ENCODE measurements around the gene ROBO2.

Gene ROBO2

GRCh38 chr3:77256584-77257503, 216.9 kb downstream of the ROBO2 start:
- DNase-seq (ENCODE audit: low spot score): no peak

DNA sequence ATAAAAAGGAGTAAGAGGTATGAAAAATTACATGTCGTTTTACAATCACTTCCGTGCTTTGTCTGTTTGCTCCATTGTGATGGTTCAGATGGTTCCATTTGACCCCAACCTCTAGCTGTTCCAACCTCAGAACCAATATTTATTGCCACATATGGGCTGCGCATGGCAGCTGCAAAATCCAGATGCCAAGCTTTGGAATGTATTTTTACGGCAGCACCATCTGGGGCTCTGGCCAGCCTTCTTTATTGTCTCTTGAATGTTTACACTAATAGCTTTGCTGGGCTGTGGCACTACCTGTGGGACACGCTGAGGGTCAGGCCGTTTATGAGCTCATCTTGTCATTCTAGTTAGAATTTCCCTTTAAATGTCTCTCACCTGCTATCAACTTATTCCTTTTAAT, 219.8 kb downstream of the ROBO2 start:
- no peak for DNase-seq (ENCODE audit: low spot score)

DNA sequence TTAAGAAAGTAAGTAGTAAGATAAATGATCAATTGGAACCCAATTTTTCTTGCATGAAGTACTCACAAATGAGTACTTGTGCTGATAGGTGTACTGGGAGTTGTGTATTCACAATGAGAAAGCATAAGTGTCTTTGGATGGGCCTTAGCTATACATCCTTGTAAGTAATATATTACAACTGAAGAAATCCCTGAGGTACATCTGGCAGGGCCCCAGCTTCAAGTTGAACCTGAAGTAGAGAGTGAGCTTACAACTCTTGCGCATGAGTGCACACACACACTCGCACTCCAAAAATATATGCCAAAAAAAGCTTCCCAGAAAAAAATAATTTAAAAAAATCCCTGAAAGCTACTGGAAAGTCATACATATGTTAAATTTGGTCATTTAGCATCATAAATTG, 222.5 kb downstream of the ROBO2 start:
- no peak for DNase-seq (ENCODE audit: low spot score)

- no peak for DNase-seq (ENCODE audit: low spot score)
Observed at GRCh38 chr3:77267589-77267988, 227.7 kb downstream of the ROBO2 start.

- no peak for DNase-seq (ENCODE audit: low spot score)
Observed at GRCh38 chr3:77271306-77271705, 231.4 kb downstream of the ROBO2 start.

DNA sequence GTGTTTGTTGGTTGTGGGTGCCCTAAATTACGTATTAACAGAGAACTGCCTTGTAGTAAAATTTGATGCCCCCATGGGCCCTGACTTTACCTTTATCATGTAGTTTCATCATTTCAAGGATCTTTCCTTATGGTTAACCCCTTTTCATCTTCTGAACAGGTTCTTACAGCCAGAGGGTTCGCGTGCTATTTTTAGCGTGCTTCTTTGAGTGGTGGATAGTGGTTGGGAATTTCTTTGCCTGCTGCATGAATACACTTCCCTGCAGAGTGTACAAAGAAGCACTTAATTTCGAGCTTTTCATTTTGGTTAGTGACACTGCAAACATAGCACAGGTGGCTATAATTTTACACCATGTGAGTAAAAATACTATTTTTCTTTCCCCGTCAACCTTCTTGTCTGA, 231.8 kb downstream of the ROBO2 start:
- DNase-seq (ENCODE audit: low spot score): no peak

GRCh38 chr3:77279276-77279675, 239.4 kb downstream of the ROBO2 start:
- no peak for DNase-seq (ENCODE audit: low spot score)

DNA sequence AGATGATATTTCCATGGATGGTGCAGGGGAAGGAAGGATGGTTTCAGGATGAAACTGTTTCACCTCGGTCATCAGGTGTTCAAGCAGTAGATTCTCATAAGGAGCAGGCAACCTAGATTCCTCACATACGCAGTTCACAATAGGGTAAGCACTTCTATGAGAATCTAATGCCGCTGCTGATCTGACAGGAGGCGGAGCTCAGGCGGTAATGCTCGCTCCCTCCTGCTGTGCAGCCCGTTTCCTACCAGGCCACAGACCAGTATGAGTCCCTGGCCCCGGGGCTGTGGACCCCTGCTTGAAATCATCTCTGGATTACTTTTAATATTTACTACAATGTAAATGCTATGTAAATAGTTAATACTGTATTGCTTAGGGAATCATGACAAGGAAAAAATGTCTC, 241.8 kb downstream of the ROBO2 start:
- no peak for DNase-seq (ENCODE audit: low spot score)

DNA sequence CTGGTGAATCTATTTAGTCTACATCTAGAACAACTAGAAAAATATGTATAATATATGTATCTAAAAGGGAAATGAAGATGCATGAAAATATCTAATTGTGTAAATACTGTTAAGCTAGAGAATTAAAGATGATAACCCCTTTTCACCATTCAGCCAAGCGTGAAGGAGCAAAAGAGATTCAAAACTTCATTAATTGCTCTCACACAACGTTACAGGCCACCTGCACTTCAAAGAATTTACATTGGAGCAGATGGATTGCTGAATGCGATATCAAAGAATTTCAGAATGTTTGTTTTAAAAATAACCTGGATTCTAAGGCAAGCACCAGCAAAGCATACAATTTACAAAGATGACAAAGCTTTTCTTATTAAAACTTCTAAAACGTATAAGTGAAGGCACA, 243.2 kb downstream of the ROBO2 start:
- no peak for DNase-seq (ENCODE audit: low spot score)

GRCh38 chr3:77288348-77288747, 248.4 kb downstream of the ROBO2 start:
- DNase-seq (ENCODE audit: low spot score): no peak

DNA sequence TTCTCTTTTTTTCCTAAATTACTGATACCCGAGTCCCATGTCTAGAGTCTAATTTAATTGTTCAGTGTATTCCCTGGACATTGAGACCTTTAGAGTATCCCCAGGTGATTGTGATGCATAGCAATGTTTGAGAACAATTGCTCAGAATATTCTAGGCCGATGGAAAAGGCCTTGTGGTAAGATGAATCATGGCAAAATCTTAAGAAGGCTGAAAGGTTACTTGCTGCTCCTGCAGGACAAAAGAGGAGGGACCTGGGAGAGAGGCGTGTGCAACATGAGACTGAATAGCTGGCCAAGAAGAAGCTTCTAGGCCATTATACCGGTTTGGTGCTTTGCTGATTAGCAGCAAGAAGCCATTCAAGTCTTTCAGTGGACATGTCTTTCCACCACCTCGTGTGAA, 256.6 kb downstream of the ROBO2 start:
- DNase-seq (ENCODE audit: low spot score): no peak

GRCh38 chr3:77298417-77298816, 258.5 kb downstream of the ROBO2 start:
- no peak for DNase-seq (ENCODE audit: low spot score)

DNA sequence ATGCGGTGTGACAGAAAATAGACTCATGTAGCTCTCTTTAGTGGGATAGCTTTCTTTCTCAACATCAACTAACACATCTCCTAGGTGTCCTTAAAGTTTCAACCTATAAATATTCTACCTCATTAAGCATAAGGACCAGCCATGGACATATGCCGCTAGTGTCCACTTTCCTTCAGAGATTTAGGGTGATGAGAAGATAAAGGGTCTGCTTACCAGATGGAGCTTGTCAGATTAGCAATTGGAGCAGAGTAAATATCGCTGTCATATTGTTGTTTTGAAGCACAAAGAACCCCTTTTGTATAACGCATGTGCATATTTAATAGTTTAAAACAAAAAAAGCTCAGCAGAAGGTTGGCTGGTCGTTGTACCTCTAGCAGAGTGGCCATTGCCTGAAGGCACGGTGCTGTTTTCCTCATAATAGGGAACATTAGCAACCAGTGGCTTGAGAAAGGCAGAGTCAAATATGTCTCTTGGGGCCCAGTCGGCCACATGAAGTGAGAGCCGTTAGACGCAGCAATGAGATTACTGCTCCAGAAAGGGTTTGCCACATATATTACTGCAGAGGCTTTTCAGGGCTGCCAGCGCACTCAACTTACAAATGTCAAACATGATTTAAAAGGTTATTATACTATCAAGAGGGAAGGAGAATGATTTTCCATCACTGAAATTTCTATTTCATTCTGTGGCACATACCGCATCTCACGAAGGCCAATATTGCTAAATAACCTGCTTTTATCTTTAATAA, 264.2 kb downstream of the ROBO2 start:
- no peak for DNase-seq (ENCODE audit: low spot score)

DNA sequence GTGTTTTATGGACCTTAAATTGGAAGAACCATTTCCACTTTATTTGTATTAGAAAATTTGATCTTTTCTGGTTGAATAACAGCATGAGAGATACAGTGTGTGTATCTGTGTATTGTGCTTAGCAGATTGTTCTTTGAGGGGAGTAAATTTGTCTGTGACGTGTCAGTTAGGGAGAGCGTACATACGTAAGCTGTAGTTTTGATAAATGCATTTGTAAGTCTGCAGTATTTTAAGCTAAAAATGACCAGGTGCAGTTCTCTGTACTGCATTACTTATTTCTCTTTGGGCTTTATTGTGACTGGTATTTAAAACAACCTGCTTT, 264.8 kb downstream of the ROBO2 start:
- no peak for DNase-seq (ENCODE audit: low spot score)

GRCh38 chr3:77309460-77309859, 269.6 kb downstream of the ROBO2 start:
- DNase-seq (ENCODE audit: low spot score): no peak

DNA sequence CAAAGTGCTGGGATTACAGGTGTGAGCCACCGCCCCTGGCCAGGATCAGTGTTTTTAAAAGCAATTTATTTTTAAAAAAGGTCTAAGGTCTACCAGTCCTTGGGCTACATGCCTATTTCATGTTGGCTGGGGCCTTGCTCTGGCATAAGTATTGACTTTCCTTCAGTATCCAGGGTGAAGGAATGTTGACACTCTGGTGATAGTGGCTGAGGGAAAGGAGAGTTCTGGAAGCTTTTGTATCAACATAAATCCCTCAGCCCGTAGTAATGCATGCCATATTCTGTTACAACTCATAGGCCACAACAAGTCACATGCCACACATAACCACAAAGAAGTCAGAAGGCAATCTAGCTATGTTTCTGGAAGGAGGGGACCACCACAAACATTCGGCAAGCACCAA, 273.9 kb downstream of the ROBO2 start:
- DNase-seq (ENCODE audit: low spot score): no peak

DNA sequence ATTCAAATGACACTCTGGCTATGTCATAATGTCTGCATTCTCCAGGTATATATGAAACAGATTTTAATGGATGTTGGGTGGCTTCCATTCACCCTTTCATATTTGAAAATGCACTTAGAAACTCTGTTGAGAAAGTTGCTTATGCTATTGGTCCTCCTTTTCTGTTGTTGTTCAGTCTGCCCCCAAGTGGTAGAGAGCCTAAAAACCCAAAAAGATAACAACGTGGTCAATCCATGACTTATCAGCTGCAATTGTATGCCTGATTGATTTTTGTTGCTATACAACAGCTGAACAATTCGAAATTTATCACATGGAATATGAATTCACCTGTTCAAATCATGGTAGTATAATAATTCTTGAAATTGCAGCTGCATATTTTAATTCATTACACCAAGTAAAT, 279.8 kb downstream of the ROBO2 start:
- DNase-seq (ENCODE audit: low spot score): no peak

DNA sequence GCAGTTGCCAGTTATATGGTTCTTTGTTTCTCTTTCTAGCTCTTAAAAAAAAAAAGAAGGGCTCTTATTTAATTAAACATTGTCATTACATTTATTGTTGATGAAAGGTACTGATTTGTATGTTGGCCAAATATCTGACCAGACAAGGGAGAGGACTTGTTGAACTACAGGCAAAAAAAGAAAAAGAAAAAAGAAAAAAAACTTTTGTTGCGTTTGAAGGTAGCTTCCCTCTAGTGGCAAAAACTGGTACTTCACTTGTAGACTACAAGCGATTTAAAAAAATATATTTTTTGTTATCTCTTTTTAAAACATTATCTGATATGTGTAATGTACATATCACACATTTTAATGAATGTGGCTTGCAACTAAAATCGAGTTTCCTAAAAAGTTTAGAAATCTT, 280.6 kb downstream of the ROBO2 start:
- no peak for DNase-seq (ENCODE audit: low spot score)

DNA sequence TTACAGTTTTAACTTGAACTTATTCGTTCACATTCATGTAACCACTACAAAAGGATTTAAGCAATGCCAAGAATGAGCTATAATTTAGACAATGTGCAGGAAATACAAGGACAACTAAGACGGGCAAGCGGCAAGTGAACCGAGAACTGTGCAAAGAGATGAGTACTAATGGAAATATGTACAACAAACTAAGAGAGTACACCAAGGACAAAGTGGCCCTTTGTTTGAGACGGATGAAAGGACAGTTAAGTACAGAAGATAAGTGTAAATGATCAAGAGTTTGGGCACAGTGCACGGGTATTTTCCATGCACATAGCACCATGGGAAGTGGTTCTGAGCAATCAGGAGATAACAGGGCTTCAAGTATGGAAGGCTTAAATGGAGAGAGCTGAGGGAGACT, 281.7 kb downstream of the ROBO2 start:
- no peak for DNase-seq (ENCODE audit: low spot score)

DNA sequence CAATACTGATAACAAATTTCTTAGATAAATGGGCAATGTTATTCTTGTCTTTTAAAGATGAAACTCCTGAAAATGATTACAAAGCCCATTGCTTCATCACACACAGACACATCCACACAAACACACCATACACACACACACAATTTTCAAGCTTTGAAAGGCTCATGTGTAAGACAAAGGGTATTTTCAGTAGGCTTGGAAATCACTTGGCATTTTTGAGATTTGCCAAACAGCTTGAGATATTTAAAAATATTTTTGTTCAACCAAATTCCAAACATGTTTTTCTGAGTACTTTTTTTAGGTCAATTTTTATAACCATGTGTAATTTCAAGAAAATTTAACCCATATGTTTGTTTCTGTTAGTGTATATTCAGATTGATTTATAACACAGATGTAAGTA, 283.7 kb downstream of the ROBO2 start:
- no peak for DNase-seq (ENCODE audit: low spot score)

- no peak for DNase-seq (ENCODE audit: low spot score)
Observed at GRCh38 chr3:77324105-77324504, 284.2 kb downstream of the ROBO2 start.

DNA sequence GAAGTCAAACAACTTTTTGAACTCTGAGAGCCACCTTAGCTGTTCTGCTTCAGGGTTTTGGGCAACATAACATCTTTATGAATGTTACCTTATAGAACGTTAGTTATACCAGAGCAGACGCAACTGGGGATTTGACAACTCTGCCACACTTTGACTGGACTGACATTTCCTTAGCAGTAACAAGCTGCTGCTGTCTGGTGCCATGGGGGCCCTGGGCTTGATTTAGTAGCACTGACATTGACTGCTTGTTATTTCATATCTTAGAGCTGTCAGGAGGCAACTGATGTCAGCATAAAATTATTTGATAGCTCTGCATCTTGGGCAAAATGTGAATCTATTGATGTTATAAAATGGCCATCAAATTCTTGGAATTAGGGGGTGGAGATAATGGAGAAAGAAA, 285.4 kb downstream of the ROBO2 start:
- DNase-seq (ENCODE audit: low spot score): no peak

- DNase-seq (ENCODE audit: low spot score): no peak
Observed at GRCh38 chr3:77325702-77326101, 285.8 kb downstream of the ROBO2 start.

GRCh38 chr3:77326586-77326985, 286.7 kb downstream of the ROBO2 start:
- no peak for DNase-seq (ENCODE audit: low spot score)

Measured in CD4-positive, alpha-beta T cell treated with Interleukin-2 at 100 ng/mL for 4 hours (primary cell).